Naive thymus-derived CD4-positive, alpha-beta T cell (primary cell): Measurements from ENCODE around the gene RSL1D1. TPM values are rescaled to one million over a fixed set of nuclear protein-coding genes. Genes with fewer than 3 reads are reported as not detected.
"Not testable (repeated sequence)": the region's sequence is repeated elsewhere in the genome, so short reads cannot be mapped to it uniquely, and the experiment has no call there.

Experiments
- ATAC-seq: fragments of 150-1000 bp; cut with Tn5 transposase; 2 replicates; pipeline ENCODE4 v1.10.0; 2021; ENCODE audit warnings: mild to moderate bottlenecking, moderate library complexity
- CTCF ChIA-PET: fragments of 350-600 bp; sonication (Branson Sonifier 250); formaldehyde crosslinking; loops from one replicate; lab custom pipeline; 2021; ENCODE audit warnings: antibody characterized with exemption; lab: Charles Lee
- POLR2A ChIA-PET: fragments of 350-600 bp; sonication (Branson Sonifier 250); formaldehyde crosslinking; loops from one replicate; lab custom pipeline; 2021; ENCODE audit warnings: antibody characterized with exemption, inconsistent platforms; lab: Charles Lee
- DNase-seq, 9 donors: peaks; one replicate each; pipeline versions ENCODE4 v3.0.0 to v3.0.0-alpha.2; 2020 to 2022; ENCODE audit warnings: mixed read lengths in 1 of 9
- H3K27ac ChIP-seq: one replicate; pipeline ENCODE4 v1.7.0; 2013; ENCODE audit warnings: mild to moderate bottlenecking, low read depth, low read length, moderate library complexity
- H3K27me3 ChIP-seq, 2 donors: one replicate each; pipeline ENCODE4 v1.7.0; 2013; ENCODE audit warnings: low read length in 2 of 2, mild to moderate bottlenecking in 2 of 2, moderate library complexity in 2 of 2; ENCODE audit not compliant: control insufficient read depth in 2 of 2, insufficient read depth in 2 of 2
- H3K36me3 ChIP-seq, 3 experiments: 1 replicate in 2 of 3; 2 replicates in 1 of 3; pipeline ENCODE4 v1.7.0; 2013; ENCODE audit warnings: low read length in 3 of 3, mild to moderate bottlenecking in 3 of 3, moderate library complexity in 1 of 3; ENCODE audit not compliant: insufficient read depth in 3 of 3, control insufficient read depth in 2 of 3
- H3K4me1 ChIP-seq, 2 donors: one replicate each; pipeline ENCODE4 v1.7.0; 2013; ENCODE audit warnings: low read length in 2 of 2, mild to moderate bottlenecking in 2 of 2, moderate library complexity in 1 of 2; ENCODE audit not compliant: control insufficient read depth in 2 of 2, insufficient read depth in 2 of 2
- H3K4me3 ChIP-seq: 2 replicates; pipeline ENCODE4 v1.7.0; 2013; ENCODE audit warnings: mild to moderate bottlenecking, low read length
- H3K9me3 ChIP-seq, 3 experiments: 1 replicate in 2 of 3; 2 replicates in 1 of 3; pipeline ENCODE4 v1.7.0; 2013; ENCODE audit warnings: low read length in 3 of 3; ENCODE audit not compliant: control insufficient read depth in 2 of 3
- H3K27ac Mint-ChIP-seq, 9 donors: one replicate each; pipeline ENCODE4 v1.8.0; 2020 to 2022; ENCODE audit warnings: mixed read lengths in 9 of 9, mild to moderate bottlenecking in 8 of 9, moderate library complexity in 5 of 9, inconsistent platforms in 2 of 9
- H3K27me3 Mint-ChIP-seq, 5 donors: one replicate each; pipeline ENCODE4 v1.8.0; 2021 to 2022; ENCODE audit warnings: mixed read lengths in 5 of 5, mild to moderate bottlenecking in 1 of 5
- H3K36me3 Mint-ChIP-seq, 5 donors: one replicate each; pipeline ENCODE4 v1.8.0; 2020 to 2022; ENCODE audit warnings: mixed read lengths in 5 of 5, mild to moderate bottlenecking in 3 of 5, inconsistent platforms in 1 of 5
- H3K4me1 Mint-ChIP-seq, 7 donors: one replicate each; pipeline ENCODE4 v1.8.0; 2020 to 2022; ENCODE audit warnings: mixed read lengths in 7 of 7, mild to moderate bottlenecking in 3 of 7, inconsistent platforms in 1 of 7
- H3K4me3 Mint-ChIP-seq, 10 donors: one replicate each; pipeline ENCODE4 v1.8.0; 2020 to 2022; ENCODE audit warnings: mild to moderate bottlenecking in 10 of 10, mixed read lengths in 10 of 10, moderate library complexity in 6 of 10, inconsistent platforms in 2 of 10
- H3K9me3 Mint-ChIP-seq, 11 donors: one replicate each; pipeline ENCODE4 v1.8.0; 2020 to 2022; ENCODE audit warnings: mixed read lengths in 11 of 11, mild to moderate bottlenecking in 4 of 11, inconsistent platforms in 1 of 11, moderate library complexity in 1 of 11
- intact Hi-C, 2 donors: fragments of 100-400 bp; cut with micrococcal nuclease; formaldehyde crosslinking; loops; one replicate each; pipeline ENCODE4 v1.15.1; 2023
- polyA plus RNA-seq, 2 donors: library from polyadenylated mRNA; unstranded; fragments of 300-500 nt; fragmentation: Illumina TruSeq; gene quantifications; one replicate each; pipeline ENCODE4 v1.2.3, GENCODE V29; 2021
- total RNA-seq, 6 experiments: library from RNA in 5 of 6; stranded (reverse) in 5 of 6; gene quantifications; 1 replicate in 5 of 6; 2 replicates in 1 of 6; pipeline ENCODE4 v1.2.3 and lab custom pipeline; 2021 to 2026

The RSL1D1 gene
- total and polyA plus RNA-seq, 7 experiments from 2014 or later = 141 to 312 (median 232) TPM

GRCh38 chr16:11825520-11826165 is 25.7 kb downstream of the RSL1D1 start:
- H3K36me3 ChIP-seq, H3K4me1 Mint-ChIP-seq, H3K9me3 ChIP-seq, H3K4me3 Mint-ChIP-seq, ATAC-seq, POLR2A ChIA-PET, H3K9me3 Mint-ChIP-seq, H3K27ac Mint-ChIP-seq, H3K4me1 ChIP-seq, H3K4me3 ChIP-seq, intact Hi-C loops, H3K36me3 Mint-ChIP-seq, H3K27me3 Mint-ChIP-seq, CTCF ChIA-PET, DNase-seq, H3K27ac ChIP-seq, H3K27me3 ChIP-seq: not testable (repeated sequence)

DNA sequence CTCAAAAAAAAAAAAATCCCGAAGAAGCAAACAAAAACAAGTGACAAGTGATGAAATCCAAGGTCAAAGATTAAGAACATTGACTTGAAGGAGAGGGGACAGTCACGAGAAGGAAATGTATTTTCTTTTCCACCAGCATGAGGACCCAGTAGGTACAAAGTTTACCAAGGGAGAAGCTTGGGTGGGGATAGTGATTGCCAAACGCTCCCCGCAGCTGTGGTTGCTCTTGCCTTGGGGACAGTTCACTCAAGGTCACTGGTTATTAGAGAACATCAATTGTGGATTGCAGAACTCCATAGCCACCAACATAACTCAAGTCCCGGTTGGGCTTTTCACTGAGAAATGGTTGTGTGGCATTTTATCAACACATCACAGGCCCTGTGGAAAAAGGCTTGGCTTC is 27.0 kb downstream of the RSL1D1 start:
- POLR2A ChIA-PET = interaction anchor here (0.7 kb wide), 1 partner anchor 879 kb away, joined by 3 read pairs; no protein-coding TSS in a partner anchor
- Histone ChIP-seq H3K4me1 (no peaks in the 10 kb centered on the region), H3K27ac (no peak overlapping the region), H3K4me3 (no peak overlapping the region), H3K9me3 (no peaks in the 10 kb centered on the region), H3K36me3 (no peaks in the 10 kb centered on the region), H3K27me3 (no peaks in the 10 kb centered on the region)
- Mint-ChIP-seq H3K27me3 (no peaks in the 10 kb centered on the region), H3K36me3 (no peaks in the 10 kb centered on the region), H3K4me3 (no peak overlapping the region), H3K4me1 (peaks cover 0 to 2% (median 0%) of the 10 kb centered on the region in 7 donors), H3K27ac (no peak overlapping the region), H3K9me3 (no peaks in the 10 kb centered on the region)
- no peak for DNase-seq
- CTCF ChIA-PET = interaction anchor here (0.6 kb wide), 1 partner anchor 18 kb away, joined by 3 read pairs; no protein-coding TSS in a partner anchor
- intact Hi-C loops = no loop called here
- ATAC-seq = peak; percentile 69

- H3K36me3 ChIP-seq, H3K27me3 ChIP-seq, intact Hi-C loops, H3K4me3 ChIP-seq, ATAC-seq, H3K27ac ChIP-seq, H3K4me1 ChIP-seq, H3K27ac Mint-ChIP-seq, H3K4me1 Mint-ChIP-seq, DNase-seq, CTCF ChIA-PET, H3K36me3 Mint-ChIP-seq, H3K9me3 ChIP-seq, H3K27me3 Mint-ChIP-seq, H3K4me3 Mint-ChIP-seq, H3K9me3 Mint-ChIP-seq: not testable (repeated sequence)
- POLR2A ChIA-PET = interaction anchor here (0.6 kb wide), 1 partner anchor 209 kb away, joined by 3 read pairs; no protein-coding TSS in a partner anchor
Observed at GRCh38 chr16:11823645-11824044, 27.7 kb downstream of the RSL1D1 start.

- no peaks in the 10 kb centered on the region for H3K27me3 ChIP-seq
- ChIA-PET POLR2A (no interaction called here), CTCF (no interaction called here)
- intact Hi-C loops = no loop called here
- H3K4me3 ChIP-seq = no peak overlapping the region
- H3K4me1 ChIP-seq = no peaks in the 10 kb centered on the region
- no peak overlapping the region for H3K27ac Mint-ChIP-seq
- no peaks in the 10 kb centered on the region for H3K9me3 ChIP-seq
- H3K27me3 Mint-ChIP-seq = no peaks in the 10 kb centered on the region
- H3K27ac ChIP-seq = no peak overlapping the region
- no peaks in the 10 kb centered on the region for H3K36me3 ChIP-seq
- H3K4me3 Mint-ChIP-seq = no peak overlapping the region
- DNase-seq (no peak), ATAC-seq (peak; percentile 71)
- H3K9me3 Mint-ChIP-seq = no peaks in the 10 kb centered on the region
- H3K36me3 Mint-ChIP-seq = no peaks in the 10 kb centered on the region
- H3K4me1 Mint-ChIP-seq = peaks cover 0 to 2% (median 0%) of the 10 kb centered on the region in 7 donors
Observed at GRCh38 chr16:11819798-11820197, 31.5 kb downstream of the RSL1D1 start.

- H3K4me3 Mint-ChIP-seq, H3K36me3 Mint-ChIP-seq, ATAC-seq, H3K27me3 ChIP-seq, H3K4me1 ChIP-seq, H3K27me3 Mint-ChIP-seq, H3K9me3 Mint-ChIP-seq, H3K36me3 ChIP-seq, intact Hi-C loops, H3K27ac Mint-ChIP-seq, POLR2A ChIA-PET, H3K4me1 Mint-ChIP-seq, H3K9me3 ChIP-seq, H3K27ac ChIP-seq, H3K4me3 ChIP-seq, DNase-seq: not testable (repeated sequence)
- CTCF ChIA-PET = interaction anchor here (0.8 kb wide), 1 partner anchor 287 kb away, joined by 7 read pairs; no protein-coding TSS in a partner anchor
Observed at GRCh38 chr16:11818970-11819369, 32.4 kb downstream of the RSL1D1 start.

- H3K4me3 Mint-ChIP-seq = no peak overlapping the region
- H3K27ac ChIP-seq = no peak overlapping the region
- H3K9me3 ChIP-seq = no peaks in the 10 kb centered on the region
- CTCF ChIA-PET = interaction anchor here (0.7 to 1.1 kb wide), 2 partner anchors 40 to 603 kb away, joined by 3 read pairs; no protein-coding TSS in a partner anchor
- H3K4me3 ChIP-seq = no peak overlapping the region
- H3K9me3 Mint-ChIP-seq = no peaks in the 10 kb centered on the region
- ATAC-seq (no peak), DNase-seq (no peak)
- intact Hi-C loops = no loop called here
- H3K27me3 Mint-ChIP-seq = no peaks in the 10 kb centered on the region
- no peak overlapping the region for H3K27ac Mint-ChIP-seq
- POLR2A ChIA-PET = interaction anchor here (0.6 kb wide), 1 partner anchor 24 kb away, joined by 3 read pairs; no protein-coding TSS in a partner anchor
- H3K36me3 ChIP-seq = no peaks in the 10 kb centered on the region
- H3K36me3 Mint-ChIP-seq = no peaks in the 10 kb centered on the region
- no peaks in the 10 kb centered on the region for H3K4me1 ChIP-seq
- no peaks in the 10 kb centered on the region for H3K27me3 ChIP-seq
- H3K4me1 Mint-ChIP-seq = peaks cover 0 to 6% (median 3%) of the 10 kb centered on the region in 7 donors
Observed at GRCh38 chr16:11816123-11816522, 35.2 kb downstream of the RSL1D1 start.

DNA sequence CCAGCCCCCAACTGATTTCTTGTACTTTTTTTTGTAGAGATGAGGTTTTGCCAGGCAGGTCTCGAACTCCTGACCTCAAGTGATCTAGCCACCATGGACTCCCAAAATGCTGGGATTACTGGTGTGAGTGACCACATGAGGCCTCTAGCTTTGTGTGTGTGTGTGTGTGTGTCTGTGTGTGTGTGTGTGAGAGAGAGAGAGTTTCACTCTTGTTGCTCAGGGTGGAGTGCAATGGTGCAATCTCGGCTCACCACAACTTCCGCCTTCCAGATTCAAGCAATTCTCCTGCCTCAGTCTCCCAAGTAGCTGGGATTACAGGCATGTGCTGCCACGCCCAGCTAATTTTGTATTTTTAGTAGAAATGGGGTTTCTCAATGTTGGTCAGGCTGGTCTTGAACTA is 36.5 kb downstream of the RSL1D1 start:
- peaks cover 5 to 13% (median 9%) of the 10 kb centered on the region in 7 donors for H3K4me1 Mint-ChIP-seq
- H3K9me3 ChIP-seq, POLR2A ChIA-PET, H3K27me3 Mint-ChIP-seq, H3K27ac Mint-ChIP-seq, H3K36me3 ChIP-seq, CTCF ChIA-PET, H3K36me3 Mint-ChIP-seq, H3K4me3 ChIP-seq, DNase-seq, H3K4me1 ChIP-seq, H3K27ac ChIP-seq, H3K27me3 ChIP-seq, H3K9me3 Mint-ChIP-seq: not testable (repeated sequence)
- intact Hi-C loops = loop anchor here in 1 of 2 donors (5.0 kb wide), 2 partner anchors 42 to 852 kb away; no protein-coding TSS in a partner anchor
- ATAC-seq = peak; percentile 39
- H3K4me3 Mint-ChIP-seq = peak overlapping the region in 1 of 10 donors; percentile 7
